Sigmoid colon (tissue), 3 donors: ENCODE data around the gene ASAP2.

ENCODE experiments used
- CTCF ChIP-seq, 4 experiments: fragments of 450-650 bp in 3 of 4; fragments of 200-600 bp in 1 of 4; IDR thresholded peaks; one replicate each; pipeline ENCODE4 v1.5.1; 2016 to 2019; ENCODE audit warnings: antibody characterized with exemption in 4 of 4, mild to moderate bottlenecking in 3 of 4, moderate library complexity in 2 of 4
- POLR2A ChIP-seq, 2 donors: fragments of 450-650 bp; IDR thresholded peaks; one replicate each; pipeline ENCODE4 v1.6.1; 2016; ENCODE audit warnings: antibody characterized with exemption in 2 of 2, mild to moderate bottlenecking in 2 of 2, moderate library complexity in 2 of 2

GRCh38 chr2:9440058-9440727 is 233.6 kb downstream of the ASAP2 start:
- TF ChIP-seq POLR2A (IDR thresholded peaks at IDR 0.05), result no peak
- TF ChIP-seq CTCF (IDR thresholded peaks at IDR 0.05), result no peak
